Stimulated activated CD4-positive, alpha-beta T cell treated with anti-CD3 and anti-CD28 coated beads, TNF-alpha, amount 100 ng/mL, for 48 hours (primary cell): ENCODE measurements around the gene RYR3.

Experiments
- DNase-seq, 3 donors: peaks; one replicate each; pipeline ENCODE4 v3.0.0-alpha.2; 2020; ENCODE audit warnings: low read depth in 3 of 3

Gene RYR3

DNA sequence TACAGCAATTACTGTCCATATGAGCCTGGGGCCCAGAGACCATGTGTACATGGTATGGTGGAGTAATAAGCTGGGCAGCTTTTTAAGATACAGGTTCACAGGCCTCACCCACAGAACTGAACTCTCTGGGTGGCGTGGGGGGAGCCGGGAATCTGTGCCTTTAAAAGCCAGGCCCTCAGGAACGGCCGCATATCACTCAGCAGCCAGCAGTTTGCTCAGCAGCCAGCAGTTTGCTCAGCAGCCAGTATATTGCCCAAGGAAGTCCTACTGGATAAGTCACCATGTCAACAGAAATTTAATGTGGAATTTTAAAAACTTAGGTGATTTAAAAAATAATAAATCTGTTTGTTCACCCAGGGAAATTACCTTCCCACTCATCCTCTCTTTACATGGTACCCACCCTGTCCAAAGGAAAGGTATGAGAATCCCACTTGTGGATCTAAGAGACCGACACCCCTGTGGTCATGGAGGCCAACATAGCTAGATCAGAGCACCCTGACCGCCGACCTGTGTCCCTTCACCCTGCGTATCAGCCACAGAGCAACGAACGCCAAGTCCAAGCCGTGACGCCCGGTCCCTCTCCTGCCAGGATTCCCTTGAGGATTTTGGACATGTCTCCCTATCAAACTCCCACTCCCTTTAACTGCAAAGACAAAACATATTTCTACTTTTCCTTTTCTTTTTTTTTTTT, 561.8 kb downstream of the RYR3 start:
- DNase-seq, result no peak

DNA sequence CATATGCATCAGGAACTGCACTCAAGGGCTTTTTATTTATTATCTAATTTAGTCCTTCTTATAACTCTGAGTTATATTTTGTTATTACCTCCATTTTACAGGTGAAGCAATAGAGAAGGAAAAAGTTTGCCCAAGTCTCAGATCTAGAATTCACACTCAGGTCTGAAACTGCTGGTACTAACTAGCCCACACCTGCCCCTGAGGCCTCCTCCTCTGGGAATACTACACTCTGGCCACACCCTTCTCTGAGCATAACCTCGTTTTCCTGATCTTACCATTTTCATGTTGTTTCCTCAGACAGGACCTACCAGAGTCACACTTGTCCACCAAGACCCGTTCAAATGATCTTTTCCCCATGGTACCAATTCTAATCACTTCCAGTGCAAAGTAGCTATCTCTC, 563.4 kb downstream of the RYR3 start:
- DNase-seq, result no peak

DNA sequence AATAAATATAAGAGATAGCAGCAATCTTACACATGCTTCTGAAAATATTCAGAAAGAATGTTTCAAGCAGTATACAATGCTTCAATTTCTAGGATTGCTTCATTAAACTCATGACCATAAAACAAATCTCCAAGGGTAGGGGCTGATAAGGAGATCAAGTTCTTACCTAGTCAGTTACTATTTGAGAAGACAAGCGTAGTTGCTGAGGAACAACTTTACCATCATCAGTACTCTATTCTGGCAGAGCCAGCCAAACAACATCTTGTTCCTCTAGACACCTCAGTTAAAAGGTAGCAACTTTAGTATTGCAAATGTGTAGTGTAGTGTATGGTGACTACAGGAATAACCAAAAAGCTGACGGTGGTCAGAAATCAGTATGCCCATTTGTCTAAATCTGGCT, 572.2 kb downstream of the RYR3 start:
- no peak for DNase-seq

DNA sequence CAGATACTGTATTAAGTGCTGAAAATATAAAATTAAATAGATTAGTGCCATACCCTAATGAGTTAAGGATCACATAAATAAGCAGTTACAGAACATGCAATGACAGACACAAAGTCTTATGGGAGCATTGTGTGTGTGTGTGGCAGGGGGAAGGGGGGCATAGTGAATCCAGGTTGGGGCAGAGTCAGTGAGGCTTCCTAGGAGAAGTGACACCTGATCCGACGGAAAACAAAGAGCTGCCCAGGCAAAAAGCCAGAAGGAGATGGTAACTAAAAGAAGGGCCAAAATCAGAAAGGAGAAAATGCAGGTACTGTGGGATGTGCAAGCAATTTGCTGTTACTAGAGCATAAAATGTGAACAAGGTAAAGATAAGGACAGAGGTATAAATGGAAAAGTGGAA, 577.4 kb downstream of the RYR3 start:
- DNase-seq, result no peak

DNA sequence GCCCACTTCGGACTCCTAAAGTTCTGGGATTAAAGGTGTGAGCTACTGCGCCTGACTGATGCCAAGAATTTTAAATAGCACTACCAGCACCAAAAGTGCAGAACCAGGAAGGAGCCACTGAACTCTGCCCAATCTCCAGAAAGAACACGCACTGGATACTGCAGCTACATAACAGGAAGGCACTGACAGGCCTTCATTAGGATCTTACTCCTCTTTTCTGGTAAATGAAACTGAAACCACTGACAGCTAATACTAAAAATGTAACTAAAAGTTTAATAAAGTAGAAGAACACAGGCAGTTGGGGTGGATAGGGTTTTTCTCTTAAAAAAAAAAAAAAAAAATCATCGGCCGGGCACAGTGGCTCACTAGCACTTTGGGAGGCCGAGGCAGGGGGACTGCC, 583.4 kb downstream of the RYR3 start:
- no peak for DNase-seq

DNA sequence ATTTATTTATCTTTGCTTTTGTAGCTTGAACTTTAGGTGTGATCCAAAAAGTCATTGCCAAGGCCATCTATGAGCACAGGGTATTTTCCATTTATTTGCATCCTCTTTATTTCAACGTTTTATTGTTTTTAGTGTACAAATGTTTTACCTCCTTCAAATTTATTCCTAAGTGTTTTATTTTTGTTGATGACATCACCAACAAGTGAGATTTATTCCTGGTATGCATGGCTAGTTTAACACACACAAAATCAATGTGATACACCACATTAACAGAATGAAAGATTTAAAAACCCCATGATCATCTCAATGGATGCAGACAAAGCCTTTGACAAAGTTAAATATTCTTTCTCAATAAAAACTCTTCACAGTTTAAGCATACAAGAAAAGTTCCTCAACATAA, 591.3 kb downstream of the RYR3 start:
- DNase-seq, result no peak

DNA sequence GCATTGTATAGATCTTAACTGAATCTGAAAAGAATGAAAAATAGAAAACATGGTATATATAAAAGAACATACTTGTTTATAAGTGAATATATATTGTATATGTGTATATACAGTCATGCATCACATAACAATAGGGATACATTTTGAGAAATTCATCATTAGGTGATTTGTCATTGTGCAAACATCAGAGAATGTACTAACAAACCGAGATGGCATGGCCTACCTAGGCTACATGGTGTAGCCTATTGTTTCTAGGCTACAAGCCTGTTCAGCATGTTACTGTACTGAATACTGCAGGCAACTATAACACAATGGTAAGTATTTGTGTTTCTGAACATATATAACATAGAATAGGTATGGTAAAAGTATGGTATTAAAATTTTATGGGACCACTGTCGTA, 592.9 kb downstream of the RYR3 start:
- no peak for DNase-seq

DNA sequence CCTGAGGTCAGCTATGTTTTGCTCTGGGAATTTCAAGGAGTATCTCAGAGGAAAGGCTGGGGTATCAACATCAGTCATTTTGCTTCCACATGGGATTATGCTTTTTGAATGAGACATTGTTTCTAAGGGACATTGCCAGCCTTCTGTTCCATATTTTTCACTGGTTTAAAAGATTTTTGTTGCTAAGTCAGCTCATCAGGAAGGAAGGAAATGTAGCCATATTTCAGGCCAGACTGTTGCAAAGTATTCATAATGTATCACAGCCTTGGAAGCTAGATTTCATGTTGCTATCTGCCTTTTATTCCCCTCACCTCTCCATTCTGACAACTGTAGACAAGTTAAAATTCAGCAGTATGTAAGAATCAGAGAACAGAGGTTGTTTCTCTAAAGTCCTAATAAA, 596.6 kb downstream of the RYR3 start:
- DNase-seq, result no peak

DNA sequence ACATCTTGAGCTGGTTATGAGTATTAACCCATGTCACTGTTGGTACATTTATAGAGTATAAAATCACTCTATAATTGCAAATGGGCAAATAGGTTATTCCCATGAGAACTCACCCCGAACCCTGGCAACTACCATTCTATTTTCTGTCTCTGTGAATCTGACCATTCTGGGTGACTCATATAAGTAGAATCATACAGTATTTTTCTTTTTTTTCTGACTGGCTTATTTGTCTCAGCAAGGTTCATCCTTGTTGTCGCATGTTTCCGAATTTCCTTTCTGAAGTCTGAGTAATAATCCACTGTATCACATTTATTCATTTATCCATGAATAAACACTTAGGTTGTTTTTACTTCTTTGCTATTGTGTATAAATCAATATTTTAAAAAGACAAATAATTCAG, 597.6 kb downstream of the RYR3 start:
- no peak for DNase-seq

DNA sequence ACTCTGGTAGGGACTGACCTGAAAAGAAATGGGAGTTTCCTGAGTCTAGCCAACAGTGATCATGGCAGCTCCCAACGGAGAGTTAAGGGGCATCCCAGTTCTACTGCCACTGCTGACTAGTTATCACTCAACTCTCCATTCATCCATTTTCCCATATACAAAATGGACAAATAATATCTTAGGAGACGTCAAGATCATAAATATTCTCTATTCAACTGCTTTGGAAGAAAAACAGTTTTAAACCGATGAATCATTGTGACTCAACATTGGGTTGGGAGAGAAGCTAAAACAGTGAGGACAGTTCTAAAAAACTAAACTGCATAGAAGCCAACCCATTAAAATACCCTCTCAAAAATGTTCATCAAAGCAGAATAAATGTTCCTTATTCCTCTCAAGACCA, 600.0 kb downstream of the RYR3 start:
- no peak for DNase-seq

DNA sequence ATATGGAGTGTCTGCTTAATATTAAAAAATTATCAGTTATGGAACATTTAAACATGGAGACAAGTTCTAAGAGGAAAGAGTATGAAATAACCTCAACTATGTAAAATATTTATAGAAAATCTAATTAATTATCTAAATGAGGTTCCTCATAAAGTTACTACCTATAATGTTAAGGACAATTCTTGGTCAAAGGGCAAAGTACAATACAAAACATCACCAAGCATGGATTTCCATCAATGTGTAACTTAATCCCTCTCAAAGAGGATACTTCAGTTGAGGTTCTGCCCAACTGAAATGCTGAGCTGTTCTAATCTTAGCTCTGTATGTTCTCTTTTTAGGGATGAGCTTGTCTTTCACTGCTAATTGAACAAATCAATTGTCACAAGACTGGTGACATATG, 601.6 kb downstream of the RYR3 start:
- no peak for DNase-seq

DNA sequence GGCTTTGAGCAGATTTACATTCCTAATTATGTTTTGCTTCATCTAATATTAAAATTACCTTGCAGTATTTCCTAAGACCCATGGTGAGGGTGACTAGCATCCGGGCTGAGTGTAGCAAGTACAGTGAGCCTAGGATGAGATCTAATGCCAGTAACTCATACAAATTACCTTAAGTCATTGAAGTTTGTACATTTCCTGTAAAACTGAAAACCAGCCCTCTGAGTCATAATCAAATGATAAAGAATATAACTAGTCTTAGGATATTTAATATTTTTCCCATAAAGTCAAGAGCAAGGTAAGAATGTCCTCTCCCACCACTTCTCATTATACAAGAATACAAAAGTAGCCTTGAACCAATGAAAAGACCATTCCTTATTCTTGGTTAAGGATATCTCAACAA, 602.7 kb downstream of the RYR3 start:
- no peak for DNase-seq
